Activated naive CD8-positive, alpha-beta T cell treated with anti-CD3 and anti-CD28 coated beads, Interleukin-2, amount 10 ng/mL, durations not matched to agents 7 days and 5 days (primary cell): ENCODE results near the gene MED12L. TPM values are rescaled to one million over a fixed set of nuclear protein-coding genes. Genes with fewer than 3 reads are reported as not detected.

Experiments used
- ATAC-seq: fragments of 150-1000 bp; cut with Tn5 transposase; one replicate; pipeline ENCODE4 v1.10.0; 2021; ENCODE audit warnings: low read depth, moderate library complexity
- POLR2A ChIA-PET: fragments of 350-600 bp; sonication (Branson Sonifier 250); formaldehyde crosslinking; loops from one replicate; lab custom pipeline; 2021; ENCODE audit warnings: antibody characterized with exemption; lab: Charles Lee
- DNase-seq: peaks from one replicate; pipeline ENCODE4 v3.0.0; 2021
- H3K27ac Mint-ChIP-seq: one replicate; pipeline ENCODE4 v1.8.0; 2022; ENCODE audit warnings: mild to moderate bottlenecking, mixed read lengths
- H3K27me3 Mint-ChIP-seq: one replicate; pipeline ENCODE4 v1.8.0; 2022; ENCODE audit warnings: mild to moderate bottlenecking, moderate library complexity, mixed read lengths
- H3K36me3 Mint-ChIP-seq: one replicate; pipeline ENCODE4 v1.8.0; 2021; ENCODE audit warnings: mild to moderate bottlenecking, mixed read lengths
- H3K4me1 Mint-ChIP-seq: one replicate; pipeline ENCODE4 v1.8.0; 2021; ENCODE audit warnings: mixed read lengths
- H3K4me3 Mint-ChIP-seq: one replicate; pipeline ENCODE4 v1.8.0; 2022; ENCODE audit warnings: mild to moderate bottlenecking, moderate library complexity, mixed read lengths
- H3K9me3 Mint-ChIP-seq: one replicate; pipeline ENCODE4 v1.8.0; 2021; ENCODE audit warnings: mixed read lengths
- total RNA-seq, 2 experiments: library from RNA; stranded (reverse); gene quantifications; one replicate each; pipeline ENCODE4 v1.2.3, GENCODE V29; 2021

MED12L gene
- total RNA-seq, 2 experiments from 2014 or later: 0.36 to 0.68 TPM

DNA sequence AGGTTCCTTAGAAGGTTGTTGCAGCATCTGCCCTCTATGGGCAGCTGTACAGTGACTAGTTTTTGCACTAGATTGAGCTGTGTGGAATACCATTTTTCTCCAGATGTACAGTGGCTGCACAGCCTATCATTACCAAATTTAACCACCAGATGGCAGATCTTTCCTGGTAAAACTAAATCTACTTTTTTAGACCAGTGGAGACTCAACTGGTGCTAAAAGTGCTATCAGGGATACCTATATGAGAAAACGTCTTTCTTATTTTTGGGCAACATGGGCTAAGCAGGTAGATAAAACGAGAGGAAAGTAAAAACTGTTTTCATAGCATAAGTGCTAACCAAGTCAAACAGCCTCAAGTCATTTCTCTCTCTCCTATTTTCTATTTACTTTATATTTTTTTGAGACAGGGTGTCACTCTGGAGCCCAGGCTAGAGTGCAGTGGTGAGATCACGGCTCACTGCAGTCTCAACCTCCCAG lies 354.2 kb downstream of the MED12L start:
- H3K36me3 Mint-ChIP-seq: no peaks in the 10 kb centered on the region
- no peaks in the 10 kb centered on the region for H3K4me1 Mint-ChIP-seq
- POLR2A ChIA-PET: no interaction called here
- no peak overlapping the region for H3K4me3 Mint-ChIP-seq
- no peak for ATAC-seq
- no peaks in the 10 kb centered on the region for H3K9me3 Mint-ChIP-seq
- DNase-seq: no peak
- peaks cover 6% of the 10 kb centered on the region for H3K27me3 Mint-ChIP-seq
- no peak overlapping the region for H3K27ac Mint-ChIP-seq

DNA sequence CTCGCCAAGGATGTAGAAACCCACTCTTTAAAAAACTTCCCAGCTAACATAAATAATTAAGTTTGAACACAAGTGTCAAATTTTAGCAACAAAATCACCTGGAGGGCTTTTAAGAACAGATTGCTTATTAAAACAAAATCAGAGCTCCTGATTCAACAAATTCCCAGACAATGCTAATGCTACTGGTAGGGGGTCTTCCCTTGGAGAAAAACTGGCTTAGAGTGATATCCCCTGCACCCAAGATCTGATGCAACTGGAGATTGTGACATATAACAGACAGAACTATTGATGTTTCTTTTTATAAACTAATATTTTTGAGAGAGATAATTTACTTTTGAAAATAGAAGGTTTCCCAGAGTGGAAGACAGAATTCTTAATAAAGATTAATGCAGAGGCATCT lies 355.5 kb downstream of the MED12L start:
- H3K4me1 Mint-ChIP-seq: no peaks in the 10 kb centered on the region
- no peaks in the 10 kb centered on the region for H3K9me3 Mint-ChIP-seq
- no peak for DNase-seq
- POLR2A ChIA-PET: no interaction called here
- no peak overlapping the region for H3K4me3 Mint-ChIP-seq
- H3K27ac Mint-ChIP-seq: no peak overlapping the region
- no peak for ATAC-seq
- H3K36me3 Mint-ChIP-seq: no peaks in the 10 kb centered on the region
- peaks cover 6% of the 10 kb centered on the region for H3K27me3 Mint-ChIP-seq

DNA sequence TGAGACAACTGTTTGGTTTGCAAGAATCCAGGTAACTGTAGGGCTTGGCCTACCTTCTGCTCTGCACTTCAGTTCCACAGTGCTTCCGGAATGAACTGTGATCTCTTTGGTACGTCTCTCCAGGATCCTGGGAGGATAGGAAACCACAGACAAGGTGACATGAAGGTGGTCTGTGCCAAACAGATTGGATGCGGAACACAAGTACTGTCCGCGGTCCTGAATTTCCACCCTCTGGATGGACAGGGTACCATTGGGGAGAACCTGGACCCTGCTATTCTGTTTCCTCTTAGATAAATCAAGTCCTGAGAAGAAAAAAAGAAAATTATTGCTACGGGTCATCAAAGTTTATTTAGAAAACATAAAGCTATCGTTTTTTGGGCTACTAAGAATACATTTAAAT lies 358.1 kb downstream of the MED12L start:
- H3K27me3 Mint-ChIP-seq: peaks cover 9% of the 10 kb centered on the region
- POLR2A ChIA-PET: no interaction called here
- H3K4me1 Mint-ChIP-seq: no peaks in the 10 kb centered on the region
- no peaks in the 10 kb centered on the region for H3K36me3 Mint-ChIP-seq
- no peaks in the 10 kb centered on the region for H3K9me3 Mint-ChIP-seq
- H3K27ac Mint-ChIP-seq: no peak overlapping the region
- no peak overlapping the region for H3K4me3 Mint-ChIP-seq
- ATAC-seq (no peak), DNase-seq (no peak)

DNA sequence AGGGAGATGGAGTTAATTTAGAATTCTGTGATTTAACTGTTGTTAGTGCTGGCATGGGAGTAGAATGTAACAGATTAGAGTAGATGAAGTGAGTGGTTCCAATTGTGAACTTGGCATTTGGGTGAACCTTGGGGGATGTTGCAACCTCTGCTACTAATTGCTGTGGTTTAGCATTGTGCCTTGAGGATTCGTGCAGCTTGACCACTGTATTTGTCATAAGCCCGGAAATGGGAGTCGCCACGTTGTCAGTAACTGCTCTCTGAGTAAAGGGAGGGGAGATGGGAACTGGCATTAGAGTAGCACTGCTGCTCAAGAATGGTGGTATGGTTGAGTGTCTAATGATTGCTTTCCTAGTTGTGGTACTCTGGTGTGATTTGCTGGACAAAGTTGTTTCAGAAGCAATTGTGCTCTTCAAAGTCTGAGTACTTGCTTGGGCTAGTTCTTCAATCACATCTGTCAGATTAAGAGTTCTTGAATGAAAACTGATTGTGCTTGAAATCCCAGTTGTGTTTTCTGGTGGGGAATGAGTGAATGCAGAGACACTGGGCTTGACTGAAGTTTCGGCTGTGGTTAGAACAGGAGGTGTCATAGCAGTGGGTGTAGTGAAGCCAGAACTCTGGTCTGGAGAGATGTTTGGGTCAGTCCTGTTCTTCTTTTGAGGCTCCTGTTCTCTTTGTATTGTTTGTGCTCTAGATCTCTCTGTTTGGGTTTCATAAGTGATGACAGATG lies 360.0 kb downstream of the MED12L start:
- no peaks in the 10 kb centered on the region for H3K4me1 Mint-ChIP-seq
- no peak for DNase-seq
- no peak overlapping the region for H3K27ac Mint-ChIP-seq

DNA sequence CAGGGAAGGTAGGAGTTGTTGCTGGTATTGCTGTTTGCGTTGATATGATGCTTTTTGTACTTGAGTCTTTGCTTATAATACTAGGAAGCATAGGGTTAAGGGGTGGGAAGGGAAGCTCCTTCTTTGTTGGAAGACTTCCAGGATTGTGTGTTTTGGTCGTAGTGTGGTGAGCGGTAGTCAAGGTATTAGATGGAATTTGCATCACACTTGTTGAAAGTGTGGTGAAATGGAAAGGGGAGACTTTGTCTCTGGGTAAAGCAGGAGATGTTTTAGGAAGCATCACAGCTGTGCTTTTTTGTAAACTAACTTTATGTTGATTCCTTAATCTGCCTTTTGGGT lies 360.5 kb downstream of the MED12L start:
- POLR2A ChIA-PET: no interaction called here
- Mint-ChIP-seq H3K4me1 (no peaks in the 10 kb centered on the region), H3K4me3 (no peak overlapping the region), H3K27me3 (peaks cover 8% of the 10 kb centered on the region), H3K36me3 (no peaks in the 10 kb centered on the region), H3K9me3 (no peaks in the 10 kb centered on the region), H3K27ac (no peak overlapping the region)
- ATAC-seq: no peak
- DNase-seq: no peak

More for the DNA sequence above, 360.0 kb downstream of the MED12L start:
- Mint-ChIP-seq H3K27me3 (peaks cover 8% of the 10 kb centered on the region), H3K4me3 (no peak overlapping the region), H3K36me3 (no peaks in the 10 kb centered on the region), H3K9me3 (no peaks in the 10 kb centered on the region)
- ATAC-seq: no peak
- POLR2A ChIA-PET: no interaction called here

DNA sequence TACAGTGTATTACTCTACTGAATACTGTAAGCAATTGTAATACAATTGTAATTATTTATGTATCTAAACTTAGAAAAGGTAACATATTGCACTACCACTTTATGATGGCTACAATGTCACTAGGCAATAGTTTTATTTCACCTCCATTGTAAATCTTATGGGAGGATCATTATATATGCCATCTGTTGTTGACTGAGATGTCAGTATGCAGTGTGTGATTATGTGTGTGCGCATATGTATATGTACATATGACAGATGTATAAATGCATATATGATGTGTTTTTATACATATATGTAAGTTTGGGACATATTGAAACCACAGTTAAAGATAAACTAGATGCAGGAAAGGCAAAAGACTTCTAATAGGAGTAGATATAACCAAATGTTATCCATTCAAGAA lies 366.9 kb downstream of the MED12L start:
- Mint-ChIP-seq H3K9me3 (no peaks in the 10 kb centered on the region), H3K4me3 (no peak overlapping the region), H3K36me3 (no peaks in the 10 kb centered on the region), H3K27ac (no peak overlapping the region), H3K27me3 (peaks cover 5% of the 10 kb centered on the region), H3K4me1 (no peaks in the 10 kb centered on the region)
- DNase-seq (no peak), ATAC-seq (no peak)
- POLR2A ChIA-PET: no interaction called here

DNA sequence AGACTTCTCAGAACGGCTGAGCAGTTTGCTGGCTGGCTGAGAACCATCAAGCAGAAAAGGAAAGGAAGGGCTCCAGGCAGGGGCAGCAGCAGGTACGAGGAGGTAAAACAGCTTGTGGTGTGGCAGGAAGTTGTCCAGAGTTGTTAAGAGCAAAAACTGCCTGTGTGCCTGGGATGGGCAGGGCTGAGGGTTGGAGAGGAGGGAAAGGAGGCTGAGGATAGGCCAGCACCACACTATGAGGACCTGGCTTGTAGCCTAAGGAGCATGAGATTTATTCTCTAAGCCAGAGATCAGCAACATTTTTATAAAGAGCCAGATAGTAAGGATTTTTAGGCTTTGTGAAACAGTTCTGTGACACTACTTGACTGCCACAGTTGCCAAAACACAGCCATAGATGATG lies 367.4 kb downstream of the MED12L start:
- Mint-ChIP-seq H3K4me3 (no peak overlapping the region), H3K27me3 (peaks cover 5% of the 10 kb centered on the region), H3K4me1 (no peaks in the 10 kb centered on the region), H3K9me3 (no peaks in the 10 kb centered on the region), H3K27ac (no peak overlapping the region), H3K36me3 (no peaks in the 10 kb centered on the region)
- POLR2A ChIA-PET: no interaction called here
- DNase-seq (no peak), ATAC-seq (no peak)

DNA sequence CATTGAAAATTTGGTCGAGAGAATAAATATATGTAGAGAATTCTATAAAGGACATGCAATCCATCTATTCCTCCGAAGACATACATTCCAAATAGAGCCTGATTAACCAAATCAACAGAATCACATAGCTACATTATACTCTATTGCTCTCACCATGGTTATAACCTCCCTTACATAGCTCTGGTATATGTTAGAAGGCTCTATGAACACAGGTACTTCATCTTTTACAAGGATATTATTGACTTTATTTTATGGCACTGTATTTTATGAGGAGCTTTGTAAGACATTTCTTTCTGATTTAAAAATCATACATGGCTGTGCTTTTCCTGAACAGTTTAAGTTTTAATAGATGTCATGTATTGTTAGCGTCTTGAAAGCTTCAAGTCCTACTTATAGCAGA lies 370.6 kb downstream of the MED12L start:
- Mint-ChIP-seq H3K27ac (no peak overlapping the region), H3K4me1 (peaks cover 2% of the 10 kb centered on the region), H3K4me3 (no peak overlapping the region), H3K9me3 (no peaks in the 10 kb centered on the region), H3K27me3 (peaks cover 25% of the 10 kb centered on the region), H3K36me3 (no peaks in the 10 kb centered on the region)
- no peak for DNase-seq
- no peak for ATAC-seq
- POLR2A ChIA-PET: no interaction called here

DNA sequence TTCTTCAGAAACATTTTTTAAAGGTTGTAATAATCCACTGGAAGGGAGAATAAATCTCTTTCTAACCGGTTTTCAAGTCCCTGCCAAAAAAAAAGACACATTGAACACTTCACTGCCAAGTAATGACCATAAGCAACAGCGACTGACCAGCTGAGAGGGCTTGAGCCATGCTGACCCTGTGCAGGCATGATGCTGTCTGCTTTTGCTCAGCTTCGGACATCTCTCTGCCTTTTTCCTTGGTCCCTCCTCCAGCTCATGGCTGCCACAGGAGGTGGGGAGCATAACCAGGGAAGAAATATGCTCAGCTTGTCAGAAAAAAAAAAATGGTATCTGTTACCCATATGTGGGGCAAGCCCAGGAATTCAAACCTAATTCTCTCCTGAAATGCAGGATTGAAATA lies 373.9 kb downstream of the MED12L start:
- no peak for ATAC-seq
- Mint-ChIP-seq H3K4me1 (peaks cover 2% of the 10 kb centered on the region), H3K36me3 (no peaks in the 10 kb centered on the region), H3K4me3 (no peak overlapping the region), H3K27me3 (peaks cover 39% of the 10 kb centered on the region), H3K27ac (no peak overlapping the region), H3K9me3 (no peaks in the 10 kb centered on the region)
- POLR2A ChIA-PET: interaction anchor here (0.6 kb wide), 1 partner anchor 306 kb away, joined by 4 read pairs; no protein-coding TSS in a partner anchor
- no peak for DNase-seq

DNA sequence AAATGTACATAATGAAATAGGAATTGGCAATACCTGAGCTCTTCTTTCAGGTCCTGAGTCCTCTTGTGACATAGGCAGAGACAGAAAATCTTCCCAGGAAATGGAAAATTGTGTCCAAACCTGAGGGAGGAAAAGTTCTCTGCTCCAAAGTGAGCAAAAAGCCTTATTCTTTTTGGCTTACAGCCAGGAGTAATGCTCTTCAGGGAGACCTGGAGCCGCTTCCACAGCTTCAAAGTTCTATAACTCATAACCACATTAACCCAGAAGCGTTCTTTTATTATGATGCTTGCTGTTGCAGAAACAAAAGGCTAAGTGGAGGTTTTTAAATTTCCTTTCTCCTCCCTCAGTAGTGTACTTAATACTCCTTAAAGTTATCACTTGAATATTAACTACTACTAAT lies 374.8 kb downstream of the MED12L start:
- no peaks in the 10 kb centered on the region for H3K9me3 Mint-ChIP-seq
- POLR2A ChIA-PET: no interaction called here
- H3K27me3 Mint-ChIP-seq: peaks cover 41% of the 10 kb centered on the region
- no peak overlapping the region for H3K4me3 Mint-ChIP-seq
- no peak overlapping the region for H3K27ac Mint-ChIP-seq
- DNase-seq (no peak), ATAC-seq (no peak)
- H3K4me1 Mint-ChIP-seq: peaks cover 2% of the 10 kb centered on the region
- no peaks in the 10 kb centered on the region for H3K36me3 Mint-ChIP-seq

DNA sequence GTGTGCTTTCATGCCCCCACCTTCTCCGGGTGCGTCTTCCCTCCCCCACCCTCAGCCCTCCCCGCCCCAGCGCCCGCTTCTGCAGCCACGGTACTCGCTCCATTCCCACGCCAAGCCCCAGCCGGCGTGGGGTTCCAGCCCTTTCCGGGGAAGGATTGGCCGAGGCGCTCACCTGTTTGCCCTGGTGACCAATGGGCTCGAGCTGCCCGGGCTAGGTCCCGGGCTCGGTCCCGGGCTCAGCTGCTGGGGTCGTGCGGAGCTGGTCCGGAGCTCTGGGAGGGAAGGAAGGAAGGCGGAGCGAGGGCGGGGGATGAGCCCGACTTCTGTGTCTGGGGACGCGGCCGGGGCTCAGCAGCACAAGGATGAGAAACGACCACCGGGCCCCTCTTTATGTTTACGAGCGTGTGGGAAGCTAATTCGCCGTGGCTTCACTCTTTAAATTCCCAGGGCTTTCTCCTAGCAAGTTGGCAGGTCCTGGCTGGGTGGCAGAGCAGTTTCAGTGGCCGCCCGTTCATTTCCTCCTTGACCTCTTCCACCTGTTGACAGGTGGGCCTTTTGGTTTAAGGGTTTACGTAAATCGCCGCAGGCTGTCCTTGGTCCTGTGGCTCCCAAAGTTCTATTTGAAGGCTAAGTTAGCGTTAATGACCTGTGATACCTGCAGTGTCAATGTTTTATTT lies 375.4 kb downstream of the MED12L start, which contains the start of gene IGSF10:
Gene IGSF10 (minus strand): TSS at position 288 of the 677 bp plus-strand sequence. CDS start 2,352 bp downstream, outside the sequence.
- Mint-ChIP-seq H3K9me3 (no peaks in the 10 kb centered on the region), H3K27me3 (peaks cover 41% of the 10 kb centered on the region), H3K36me3 (no peaks in the 10 kb centered on the region), H3K4me3 (peak within 1 kb of the TSS; percentile 42), H3K27ac (no peak within 1 kb of the TSS), H3K4me1 (peaks cover 2% of the 10 kb centered on the region)
- ATAC-seq: no peak
- POLR2A ChIA-PET: no interaction called here
- no peak for DNase-seq

DNA sequence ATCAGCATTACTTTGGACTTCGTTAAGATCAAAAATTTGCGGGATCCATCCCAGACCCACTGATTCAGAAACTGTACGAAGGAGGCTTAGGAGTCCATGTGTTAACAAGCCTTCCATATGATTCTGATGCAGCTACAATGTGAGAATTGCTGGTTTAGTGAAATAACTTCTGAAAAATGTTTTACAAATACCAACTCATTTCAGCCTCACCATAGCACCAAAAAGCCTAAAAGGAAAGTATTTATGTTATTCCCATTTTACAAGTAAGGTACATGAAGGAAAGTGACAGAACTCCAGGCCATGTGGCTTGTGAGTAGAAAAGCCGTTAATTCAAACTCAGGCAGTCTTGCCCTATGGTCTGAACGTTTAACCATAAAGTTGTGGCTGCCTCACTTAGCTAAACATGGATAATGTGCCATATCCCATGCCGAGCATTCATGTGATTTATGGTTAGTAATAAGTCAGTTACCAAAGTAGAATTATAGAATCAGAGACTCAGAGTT lies 376.9 kb downstream of the MED12L start:
- Mint-ChIP-seq H3K27ac (no peak overlapping the region), H3K36me3 (no peaks in the 10 kb centered on the region), H3K27me3 (peaks cover 36% of the 10 kb centered on the region), H3K4me1 (peaks cover 2% of the 10 kb centered on the region), H3K4me3 (no peak overlapping the region), H3K9me3 (no peaks in the 10 kb centered on the region)
- no peak for DNase-seq
- POLR2A ChIA-PET: no interaction called here
- no peak for ATAC-seq

DNA sequence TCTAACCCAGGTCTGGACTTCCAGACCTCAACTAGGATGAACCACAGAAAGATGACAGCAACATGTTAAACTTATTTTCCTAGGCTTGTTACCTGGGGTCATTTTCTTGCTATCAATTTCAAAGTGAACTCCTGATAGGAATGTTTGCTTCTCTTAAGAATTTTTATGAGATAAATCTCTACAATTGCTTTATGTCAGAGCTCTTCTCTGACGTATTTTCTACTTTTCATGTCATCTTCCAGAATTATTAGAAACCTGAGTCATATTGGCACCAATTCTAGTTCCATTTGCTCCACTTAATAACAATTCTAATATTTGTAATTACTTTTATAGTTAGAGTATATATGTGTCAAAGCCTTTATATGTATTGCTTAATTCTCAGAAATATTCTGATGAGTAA lies 377.5 kb downstream of the MED12L start:
- POLR2A ChIA-PET: no interaction called here
- Mint-ChIP-seq H3K27ac (no peak overlapping the region), H3K27me3 (peaks cover 35% of the 10 kb centered on the region), H3K4me3 (no peak overlapping the region), H3K36me3 (no peaks in the 10 kb centered on the region), H3K4me1 (peaks cover 2% of the 10 kb centered on the region), H3K9me3 (no peaks in the 10 kb centered on the region)
- ATAC-seq: no peak
- DNase-seq: no peak

DNA sequence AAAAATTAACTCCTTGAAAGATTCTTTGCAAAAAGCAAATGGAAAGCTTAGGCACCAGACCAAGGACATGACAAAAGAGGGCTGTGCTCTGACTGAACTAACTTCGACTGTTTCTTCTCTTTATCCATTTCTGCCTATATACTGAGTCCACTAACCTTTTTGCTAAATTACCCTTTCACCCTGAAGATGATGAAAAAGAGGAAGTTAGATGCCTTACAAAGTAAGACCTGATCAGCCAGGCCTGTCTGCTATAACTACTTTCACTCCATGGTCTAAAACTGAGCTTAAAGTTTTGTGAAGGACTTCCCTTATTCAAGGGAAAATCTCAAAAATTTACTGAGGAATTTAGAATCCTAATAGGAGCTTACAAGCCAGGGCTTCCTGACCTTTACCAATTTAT lies 381.6 kb downstream of the MED12L start:
- Mint-ChIP-seq H3K9me3 (no peaks in the 10 kb centered on the region), H3K27me3 (peaks cover 11% of the 10 kb centered on the region), H3K27ac (no peak overlapping the region), H3K4me1 (no peaks in the 10 kb centered on the region), H3K36me3 (no peaks in the 10 kb centered on the region), H3K4me3 (no peak overlapping the region)
- POLR2A ChIA-PET: interaction anchor here (0.6 kb wide), 1 partner anchor 486 kb away, joined by 3 read pairs; no protein-coding TSS in a partner anchor
- DNase-seq: no peak
- ATAC-seq: no peak
